B cell (primary cell): ENCODE measurements around the gene PRRC2C. TPM values are rescaled to one million over a fixed set of nuclear protein-coding genes. Genes with fewer than 3 reads are reported as not detected.
A peak's percentile ranks its signal among the peaks of the same experiment; 100 is the strongest.

Experiments used
- ATAC-seq: fragments of 200-7000 bp; cut with Tn5 transposase; one replicate; pipeline ENCODE4 v1.10.0; 2021; ENCODE audit warnings: low read depth, mild to moderate bottlenecking, moderate number of reproducible peaks, moderate library complexity
- CTCF ChIA-PET: fragments of 350-600 bp; sonication (Branson Sonifier 250); formaldehyde crosslinking; loops from one replicate; lab custom pipeline; 2021; ENCODE audit warnings: antibody characterized with exemption, inconsistent platforms; lab: Charles Lee
- POLR2A ChIA-PET: fragments of 350-600 bp; sonication (Branson Sonifier 250); formaldehyde crosslinking; loops from one replicate; lab custom pipeline; 2021; ENCODE audit warnings: antibody characterized with exemption; lab: Charles Lee
- DNase-seq: peaks from one replicate; pipeline ENCODE4 v3.0.0; 2013
- H2AFZ ChIP-seq: 2 replicates; pipeline ENCODE4 v1.6.1; 2012; ENCODE audit warnings: mild to moderate bottlenecking, low read depth, low read length; ENCODE audit not compliant: insufficient read depth, poor library complexity, severe bottlenecking
- H3K27ac ChIP-seq, 2 donors: 1 replicate in 1 of 2; 2 replicates in 1 of 2; pipeline ENCODE4 v1.5.1; 2012 to 2013; ENCODE audit warnings: low read length in 2 of 2, mild to moderate bottlenecking in 2 of 2, moderate library complexity in 1 of 2
- H3K27me3 ChIP-seq, 4 experiments: fragments of 200-600 bp in 1 of 4; sonication (generic) in 1 of 4; replicated peaks in 1 of 4; 1 replicate in 2 of 4; 2 replicates in 2 of 4; pipeline versions ENCODE4 v1.6.1 to v1.7.0; 2013 to 2016; ENCODE audit warnings: low read length in 3 of 4, mild to moderate bottlenecking in 2 of 4, mixed read lengths in 1 of 4, moderate library complexity in 1 of 4; ENCODE audit not compliant: insufficient read depth in 4 of 4, control insufficient read depth in 3 of 4; ENCODE audit errors: control extremely low read depth in 1 of 4
- H3K36me3 ChIP-seq, 2 experiments: replicated peaks in 1 of 2; 1 replicate in 1 of 2; 2 replicates in 1 of 2; pipeline versions ENCODE4 v1.6.1 to v1.7.1; 2013; ENCODE audit warnings: low read length in 1 of 2; ENCODE audit not compliant: insufficient read depth in 2 of 2, control insufficient read depth in 1 of 2; ENCODE audit errors: control extremely low read depth in 1 of 2, extremely low read depth in 1 of 2
- H3K4me1 ChIP-seq, 2 donors: fragments of 200-600 bp in 1 of 2; sonication (generic) in 1 of 2; 1 replicate in 1 of 2; 2 replicates in 1 of 2; pipeline versions ENCODE4 v1.5.1 to v1.6.1; 2013 to 2017; ENCODE audit warnings: low read length in 2 of 2; ENCODE audit not compliant: control insufficient read depth in 2 of 2, insufficient read depth in 2 of 2
- H3K4me2 ChIP-seq: replicated peaks from 2 replicates; pipeline ENCODE3; 2012; ENCODE audit warnings: mild to moderate bottlenecking, low read depth, low read length; ENCODE audit not compliant: poor library complexity, severe bottlenecking
- H3K4me3 ChIP-seq, 5 experiments: fragments of 200-600 bp in 1 of 5; sonication (generic) in 1 of 5; 1 replicate in 3 of 5; 2 replicates in 2 of 5; pipeline versions ENCODE4 v1.5.1 to v1.7.0; 2011 to 2016; ENCODE audit warnings: low read length in 4 of 5, mild to moderate bottlenecking in 4 of 5, low read depth in 2 of 5, control low read depth in 1 of 5, moderate library complexity in 1 of 5; ENCODE audit not compliant: insufficient read depth in 1 of 5; ENCODE audit errors: control extremely low read depth in 1 of 5, extremely low read depth in 1 of 5
- H3K79me2 ChIP-seq: fragments of 200-600 bp; sonication (generic); one replicate; pipeline ENCODE4 v1.6.0; 2016; ENCODE audit warnings: low read length; ENCODE audit not compliant: control insufficient read depth, insufficient read depth
- H3K9ac ChIP-seq: fragments of 200-600 bp; sonication (generic); 2 replicates; pipeline ENCODE4 v1.6.1; 2017; ENCODE audit warnings: mild to moderate bottlenecking, low read length, moderate library complexity
- H3K9me3 ChIP-seq, 3 donors: one replicate each; pipeline versions ENCODE4 v1.6.1 to v1.7.1; 2013; ENCODE audit warnings: low read length in 2 of 3; ENCODE audit not compliant: control insufficient read depth in 2 of 3, insufficient read depth in 1 of 3; ENCODE audit errors: control extremely low read depth in 1 of 3
- H4K20me1 ChIP-seq: 2 replicates; pipeline ENCODE4 v1.6.0; 2012; ENCODE audit warnings: mild to moderate bottlenecking, low read length; ENCODE audit not compliant: insufficient read depth, control insufficient read depth, poor library complexity, severe bottlenecking
- H3K27ac Mint-ChIP-seq: one replicate; pipeline ENCODE4 v1.8.0; 2021; ENCODE audit warnings: mixed read lengths
- H3K27me3 Mint-ChIP-seq: one replicate; pipeline ENCODE4 v1.8.0; 2021; ENCODE audit warnings: mixed read lengths
- H3K4me1 Mint-ChIP-seq: one replicate; pipeline ENCODE4 v1.8.0; 2021; ENCODE audit warnings: mixed read lengths
- H3K4me3 Mint-ChIP-seq: one replicate; pipeline ENCODE4 v1.8.0; 2021; ENCODE audit warnings: mixed read lengths
- H3K9me3 Mint-ChIP-seq: one replicate; pipeline ENCODE4 v1.8.0; 2022; ENCODE audit warnings: mixed read lengths; ENCODE audit not compliant: insufficient read depth
- EZH2 ChIP-seq: IDR thresholded peaks from 2 replicates; pipeline ENCODE4 v1.6.1; 2012; ENCODE audit warnings: borderline replicate concordance, low read depth, mild to moderate bottlenecking, moderate library complexity, low read length; ENCODE audit not compliant: insufficient read depth, poor library complexity, severe bottlenecking
- WGBS: methylation state at CpG from one replicate; pipeline ENCODE4 v1.1.5; 2013; ENCODE audit warnings: missing lambda C conversion rate; ENCODE audit not compliant: insufficient coverage; 5-methylcytosine and 5-hydroxymethylcytosine counted together
- intact Hi-C: fragments of 100-400 bp; cut with micrococcal nuclease; formaldehyde crosslinking; loops from one replicate; pipeline ENCODE4 v1.10.0; 2022
- polyA plus RNA-seq: library from polyadenylated mRNA; depleted of rRNA; stranded (reverse); fragments of >200 nt; gene quantifications from 2 replicates; pipeline ENCODE4 v1.2.3, GENCODE V29; 2012
- total RNA-seq, 2 donors: library from RNA; stranded (reverse); fragments of 120-200 nt in 1 of 2; gene quantifications; 1 replicate in 1 of 2; 2 replicates in 1 of 2; pipeline versions ENCODE4 v1.2.3 to v1.2.4, GENCODE V29; 2013 to 2022
- TF ChIP-seq, protein P1 (sequence below): fragments of 200-600 bp; IDR thresholded peaks from one replicate; pipeline ENCODE4 v1.8.0; 2022; ENCODE audit warnings: antibody characterized with exemption, mild to moderate bottlenecking

The PRRC2C gene
- total and polyA plus RNA-seq, 2 donors (not counting 1 experiment from before 2014, with no cell fraction given) = 65.4 to 305 TPM

DNA sequence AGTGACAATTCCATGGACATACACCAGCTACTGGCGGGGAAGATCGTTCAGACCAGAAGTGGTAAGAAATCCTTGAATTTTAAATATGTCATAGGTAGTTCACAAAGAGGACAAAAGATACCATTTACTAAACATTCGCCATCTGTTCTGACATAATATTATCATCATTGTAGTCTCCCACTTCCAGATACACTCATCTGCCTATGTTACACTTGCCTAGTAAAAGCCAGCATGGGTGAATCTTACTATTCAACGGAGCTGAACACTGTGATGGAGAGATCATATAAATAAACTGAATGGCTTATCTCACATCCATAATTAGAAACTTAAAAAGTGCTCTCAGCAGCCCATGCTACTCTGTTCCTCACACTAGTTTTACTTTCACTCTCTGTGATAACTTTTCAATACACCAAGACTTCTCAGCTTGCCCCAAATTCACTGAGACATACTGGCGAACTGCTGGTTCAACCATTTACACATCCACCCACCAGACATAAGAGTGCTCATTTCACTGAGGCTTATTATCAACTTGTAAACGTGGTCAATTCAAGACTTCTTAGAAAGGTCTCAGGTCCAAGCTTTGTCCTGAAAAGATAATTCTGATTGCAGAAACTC is 463 bp upstream of the PRRC2C start:
- DNase-seq (no peak), ATAC-seq (peak; percentile 50)
- intact Hi-C loops = loop anchor here (1.0 to 10.0 kb wide), 10 partner anchors 173 to 1998 kb away; partner anchors contain the start of genes DNM3, FMO4, GORAB and KIFAP3
- peaks cover 42% of the 10 kb centered on the region for H3K4me1 Mint-ChIP-seq
- Histone ChIP-seq H3K9ac (peak overlapping the region; percentile 100), H2AFZ (peak overlapping the region; percentile 9), H3K27me3 (no peaks in the 10 kb centered on the region), H4K20me1 (peaks cover 38% of the 10 kb centered on the region), H3K9me3 (no peaks in the 10 kb centered on the region), H3K4me3 (peak overlapping the region; percentile 97 to 100 (median 99)), H3K27ac (peak overlapping the region; percentile 99 to 100), H3K4me1 (peaks cover 25 to 41% of the 10 kb centered on the region in 2 donors), H3K36me3 (peaks cover 0 to 1% of the 10 kb centered on the region in 2 experiments), H3K4me2 (peak overlapping the region; percentile 93), H3K79me2 (peaks cover 52% of the 10 kb centered on the region)
- POLR2A ChIA-PET = interaction anchor here (0.7 to 2.1 kb wide), 4 partner anchors 13 to 1690 kb away, joined by 3 to 8 read pairs (median 6); partner anchors contain the start of genes METTL13 and METTL18
- H3K27ac Mint-ChIP-seq = peak overlapping the region; percentile 94
- WGBS = 0% methylated on average over 2 of the region's 6 CpGs
- peak overlapping the region; percentile 93 for H3K4me3 Mint-ChIP-seq
- TF ChIP-seq, protein P1, sequence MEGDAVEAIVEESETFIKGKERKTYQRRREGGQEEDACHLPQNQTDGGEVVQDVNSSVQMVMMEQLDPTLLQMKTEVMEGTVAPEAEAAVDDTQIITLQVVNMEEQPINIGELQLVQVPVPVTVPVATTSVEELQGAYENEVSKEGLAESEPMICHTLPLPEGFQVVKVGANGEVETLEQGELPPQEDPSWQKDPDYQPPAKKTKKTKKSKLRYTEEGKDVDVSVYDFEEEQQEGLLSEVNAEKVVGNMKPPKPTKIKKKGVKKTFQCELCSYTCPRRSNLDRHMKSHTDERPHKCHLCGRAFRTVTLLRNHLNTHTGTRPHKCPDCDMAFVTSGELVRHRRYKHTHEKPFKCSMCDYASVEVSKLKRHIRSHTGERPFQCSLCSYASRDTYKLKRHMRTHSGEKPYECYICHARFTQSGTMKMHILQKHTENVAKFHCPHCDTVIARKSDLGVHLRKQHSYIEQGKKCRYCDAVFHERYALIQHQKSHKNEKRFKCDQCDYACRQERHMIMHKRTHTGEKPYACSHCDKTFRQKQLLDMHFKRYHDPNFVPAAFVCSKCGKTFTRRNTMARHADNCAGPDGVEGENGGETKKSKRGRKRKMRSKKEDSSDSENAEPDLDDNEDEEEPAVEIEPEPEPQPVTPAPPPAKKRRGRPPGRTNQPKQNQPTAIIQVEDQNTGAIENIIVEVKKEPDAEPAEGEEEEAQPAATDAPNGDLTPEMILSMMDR = no peak
- no peak for TF ChIP-seq EZH2
- no peaks in the 10 kb centered on the region for H3K27me3 Mint-ChIP-seq
- no peaks in the 10 kb centered on the region for H3K9me3 Mint-ChIP-seq
- CTCF ChIA-PET = interaction anchor here (0.6 to 1.5 kb wide), 14 partner anchors 9 to 1047 kb away, joined by 3 to 5 read pairs (median 3); partner anchors contain the start of genes FMO4, METTL13 and VAMP4
